ENCODE measurements around the gene DHFR2.
"Not testable (repeated sequence)": the region's sequence is repeated elsewhere in the genome, so short reads cannot be mapped to it uniquely, and the experiment has no call there.

DHFR2 gene

DNA sequence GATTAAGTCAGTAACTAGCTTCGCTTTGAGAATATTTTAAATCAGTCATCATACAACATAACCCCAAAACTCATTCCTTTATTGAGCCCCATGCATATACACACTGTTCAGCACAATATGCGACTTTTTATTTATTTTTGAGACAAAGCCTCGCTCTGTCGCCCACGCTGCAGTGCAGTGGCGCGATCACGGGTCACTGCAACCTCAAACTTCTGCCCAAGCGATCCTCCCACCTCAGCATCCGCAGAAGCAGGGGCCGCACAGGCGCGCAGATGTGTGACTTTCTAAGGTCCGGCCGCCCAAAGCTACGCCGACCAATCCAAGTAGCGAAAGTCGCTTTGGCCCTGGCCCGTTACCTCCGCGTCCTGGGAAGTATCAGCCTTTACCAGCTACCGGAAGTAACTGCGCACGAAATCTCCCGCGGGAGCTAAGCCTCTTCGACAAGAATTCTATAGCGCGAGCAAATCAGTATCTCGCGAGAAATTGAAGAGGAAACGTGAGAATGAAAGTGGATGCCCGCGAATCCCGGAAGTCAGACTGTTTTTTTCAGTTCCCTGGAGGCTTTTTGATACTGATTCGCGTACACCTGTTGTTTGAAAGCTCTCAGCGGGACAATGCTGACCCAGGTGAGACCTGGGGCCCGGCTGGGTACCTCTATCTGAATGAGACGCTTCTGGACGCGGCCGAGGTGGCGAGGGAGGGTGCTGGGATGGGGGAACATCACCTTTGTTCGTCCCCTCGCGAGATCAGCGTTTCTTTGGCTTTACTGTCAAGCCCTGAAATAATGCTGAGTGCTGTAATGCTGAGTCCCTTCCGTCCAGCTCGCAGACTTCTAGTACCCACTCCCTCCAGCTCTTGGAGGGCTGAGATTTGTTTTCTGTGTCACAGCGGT, at the start of gene DHFR2, which contains the start of gene NSUN3:
Gene DHFR2, minus strand, starts transcription at position 404 of the 892 bp plus-strand sequence. CDS start 1,405 bp downstream, outside the sequence.
Gene NSUN3, plus strand, starts transcription at position 549 of the 892 bp plus-strand sequence. Its CDS starts 66 bp downstream, at position 615.
- DNase-seq, result peak; percentile 89 to 93

DNA sequence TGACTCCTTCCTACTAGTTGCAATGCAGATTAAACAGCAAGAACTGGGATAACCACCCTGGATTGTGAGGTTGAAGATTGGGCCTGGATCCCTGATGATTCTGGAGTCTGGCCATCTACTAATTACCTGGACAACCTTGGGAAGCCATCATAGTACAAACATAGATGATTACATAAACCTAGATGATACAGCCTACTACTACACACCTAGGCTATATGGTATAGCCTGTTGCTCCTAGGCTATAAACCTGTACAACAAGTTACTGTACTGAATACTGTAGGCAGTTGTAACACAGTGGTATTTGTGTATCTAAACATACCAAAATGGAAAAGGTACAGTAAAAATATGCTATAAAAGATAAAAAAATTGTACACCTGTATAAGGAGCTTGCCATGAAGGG, 48.1 kb upstream of the DHFR2 start:
- DNase-seq, result no peak

DNA sequence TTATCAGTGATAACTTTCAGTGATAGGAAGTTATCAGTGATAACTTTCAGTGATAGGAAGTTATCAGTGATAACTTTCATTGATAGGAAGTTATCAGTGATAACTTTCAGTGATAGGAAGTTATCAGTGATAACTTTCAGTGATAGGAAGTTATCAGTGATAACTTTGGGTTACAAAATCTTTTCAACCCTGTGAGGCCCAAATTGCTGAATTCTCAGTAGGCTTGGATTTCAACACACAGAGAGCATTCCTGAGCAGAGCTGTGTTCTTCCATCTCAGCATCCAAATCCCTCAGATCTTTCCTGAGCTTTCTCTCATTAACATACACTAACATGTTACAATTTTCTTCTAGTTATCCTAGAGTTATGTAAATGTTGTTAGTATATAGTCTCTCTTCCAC, 47.5 kb upstream of the DHFR2 start:
- DNase-seq, result not testable (repeated sequence)

DNA sequence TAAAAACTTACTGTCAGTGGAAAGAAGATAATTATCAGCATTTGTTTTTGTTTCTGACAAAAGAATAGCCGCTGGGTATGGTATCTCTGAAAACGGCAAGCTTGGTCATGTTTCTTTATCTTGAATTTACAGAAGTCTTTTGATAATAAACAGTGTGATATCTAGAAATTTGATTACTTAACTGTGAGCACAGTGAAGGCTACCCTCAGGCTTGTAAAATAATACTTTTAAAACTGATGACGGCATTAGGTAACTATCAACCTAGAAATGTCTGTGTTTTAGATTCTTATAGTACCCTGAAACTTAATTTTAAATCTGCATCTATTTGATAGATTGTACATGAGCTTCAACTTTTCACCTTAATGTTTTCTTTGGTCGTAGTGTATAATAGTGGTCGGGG, 43.6 kb upstream of the DHFR2 start:
- DNase-seq, result no peak

DNA sequence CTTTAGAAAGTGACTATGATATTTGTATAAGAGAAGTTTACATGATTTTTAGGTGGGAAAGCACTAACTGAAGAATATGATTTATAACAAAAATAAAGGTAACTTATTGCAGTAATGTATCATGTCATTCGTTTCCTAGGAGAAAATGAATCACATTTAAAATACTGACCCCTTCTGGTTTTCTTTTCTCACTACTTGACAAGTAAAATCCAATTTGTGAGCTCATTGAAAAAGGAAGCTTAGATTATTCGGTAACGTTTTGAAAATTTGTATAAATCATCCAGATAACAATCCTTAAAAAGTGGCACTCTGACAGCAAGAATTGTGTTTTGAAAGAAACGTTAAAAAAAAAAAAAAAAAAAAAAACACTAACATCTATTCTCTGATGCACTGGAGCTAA, 39.1 kb upstream of the DHFR2 start:
- DNase-seq, result peak in 1 of 2 donors; percentile 14

DNA sequence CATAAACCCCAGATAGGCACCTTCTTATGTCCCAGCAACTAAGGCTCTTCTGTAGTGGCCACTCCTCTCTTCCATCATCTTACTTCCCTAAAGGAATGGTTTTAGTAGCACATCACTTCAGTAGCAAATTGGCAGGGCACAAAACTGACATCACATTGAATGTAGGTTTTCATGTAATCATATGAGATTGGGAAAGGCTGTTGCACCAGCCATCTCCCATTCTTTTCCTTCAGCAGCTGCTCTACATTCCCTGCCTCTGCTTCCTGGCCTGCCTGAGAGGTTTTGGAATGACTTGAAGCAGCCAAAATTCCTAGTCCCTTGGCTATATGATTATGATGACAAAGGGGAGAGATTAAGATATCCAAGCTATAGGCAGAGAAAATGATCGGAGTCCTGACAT, 36.6 kb upstream of the DHFR2 start:
- no peak for DNase-seq

DNA sequence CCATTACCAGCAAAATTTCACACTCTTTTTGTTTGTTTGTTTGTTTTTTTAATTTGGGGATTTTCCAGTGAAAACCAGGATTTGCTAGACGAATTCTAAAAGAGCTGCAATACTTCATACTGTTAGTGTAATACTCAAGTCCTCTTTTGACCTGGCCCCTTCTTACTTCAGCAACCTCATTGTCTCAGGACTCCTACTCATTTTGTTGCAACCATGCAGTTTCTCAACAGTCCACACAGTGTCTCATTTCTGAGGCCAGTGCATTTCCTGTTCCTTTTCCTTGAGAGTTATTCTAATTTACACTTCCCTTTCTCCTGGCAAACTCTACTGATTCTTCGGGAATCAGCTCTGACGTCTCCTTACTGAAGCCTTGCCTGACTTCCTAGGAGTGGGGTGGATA, 35.7 kb upstream of the DHFR2 start:
- no peak for DNase-seq

DNA sequence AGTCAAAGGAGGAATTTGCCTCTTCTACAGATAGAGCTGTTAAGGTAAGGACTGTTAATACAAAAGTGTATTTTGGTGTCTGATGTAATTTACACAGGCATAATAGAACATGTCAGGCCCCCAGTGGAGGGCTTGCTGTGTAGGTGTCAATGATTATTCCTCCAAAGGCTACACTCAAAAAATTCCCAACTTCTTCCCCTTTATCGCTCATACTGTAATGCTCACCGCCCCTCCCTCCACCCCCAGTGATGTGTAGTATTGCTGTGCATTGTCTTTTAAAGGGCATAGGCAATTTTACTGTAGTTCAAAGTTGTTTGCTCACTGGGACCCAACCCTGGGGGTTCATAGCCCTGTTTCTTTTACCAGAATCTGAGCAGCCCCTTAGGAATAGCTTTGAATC, 32.4 kb upstream of the DHFR2 start:
- DNase-seq, result no peak

DNA sequence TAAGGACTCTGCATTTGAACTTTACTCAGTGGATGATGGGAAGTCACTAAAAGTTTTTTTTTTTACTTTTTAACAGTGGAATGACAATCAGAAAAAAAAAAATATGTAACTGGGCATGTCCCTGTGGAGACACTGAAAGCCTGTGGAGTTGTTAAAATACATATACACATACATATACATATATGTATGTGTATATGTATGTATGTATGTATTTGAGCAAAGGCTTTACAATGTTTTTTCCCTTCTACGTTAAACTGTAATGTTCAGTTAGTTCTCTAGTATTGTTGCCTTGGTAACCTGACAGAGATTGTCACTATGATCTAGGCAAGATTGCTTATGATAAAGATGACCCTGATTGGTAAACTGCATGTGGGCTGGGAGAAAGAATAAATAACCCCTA, 30.4 kb upstream of the DHFR2 start:
- DNase-seq, result no peak

DNA sequence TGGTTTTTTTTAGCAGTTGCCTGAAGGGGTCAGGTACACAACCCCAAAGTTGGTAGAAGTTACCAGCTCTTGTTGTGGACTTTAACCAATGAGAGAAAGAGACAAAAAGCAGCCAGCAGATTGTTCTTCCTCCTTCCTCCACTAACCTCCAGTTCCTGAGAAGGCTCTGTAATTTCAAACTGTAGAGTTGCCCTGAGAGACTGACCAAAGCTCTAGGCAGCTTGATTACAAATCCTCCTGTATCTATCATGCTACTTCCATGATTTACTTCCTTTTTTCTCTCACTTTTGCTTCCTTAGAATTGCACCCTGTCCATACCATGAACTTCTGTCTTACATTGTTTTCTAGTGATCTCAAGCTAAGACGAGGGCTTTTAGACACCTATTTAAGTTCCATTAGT, 29.4 kb upstream of the DHFR2 start:
- DNase-seq, result no peak

DNA sequence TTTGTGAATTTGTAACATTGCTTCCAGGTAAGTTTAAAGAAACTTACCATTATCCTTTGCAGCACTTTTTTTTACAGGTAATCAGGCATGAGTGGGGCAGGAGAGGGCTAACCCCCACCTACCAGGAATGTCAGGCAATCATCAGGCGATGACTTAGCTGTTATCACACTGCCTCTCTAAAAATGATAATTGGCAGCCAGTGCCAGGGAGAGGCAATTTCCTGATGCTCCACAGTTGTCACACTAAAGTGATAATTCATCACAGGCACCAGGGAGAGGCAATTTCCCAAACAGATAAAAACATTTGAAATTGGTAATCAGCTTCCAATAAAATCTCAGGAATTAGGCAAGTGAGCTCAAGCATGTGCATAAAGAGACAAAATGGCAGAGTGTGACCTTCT, 26.4 kb upstream of the DHFR2 start:
- no peak for DNase-seq

DNA sequence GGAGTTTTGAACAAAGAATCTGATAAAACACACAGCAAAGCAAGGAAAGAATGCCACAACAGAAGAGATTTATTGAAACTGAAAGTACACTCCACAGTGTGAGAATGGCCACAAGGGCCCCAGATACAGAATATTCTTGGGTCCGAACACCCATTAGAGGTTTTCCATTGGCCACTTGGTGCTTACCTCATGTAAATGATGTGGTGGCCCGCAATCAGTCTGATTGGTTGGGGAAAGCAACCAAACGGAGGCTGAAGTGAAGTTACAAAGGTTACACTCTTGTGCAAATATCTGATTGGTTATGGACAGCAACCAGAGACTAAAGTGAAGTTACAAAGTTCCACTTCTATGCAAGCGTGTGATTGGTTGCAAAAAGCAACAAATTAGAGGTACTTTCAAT, 20.5 kb upstream of the DHFR2 start:
- DNase-seq, result no peak

DNA sequence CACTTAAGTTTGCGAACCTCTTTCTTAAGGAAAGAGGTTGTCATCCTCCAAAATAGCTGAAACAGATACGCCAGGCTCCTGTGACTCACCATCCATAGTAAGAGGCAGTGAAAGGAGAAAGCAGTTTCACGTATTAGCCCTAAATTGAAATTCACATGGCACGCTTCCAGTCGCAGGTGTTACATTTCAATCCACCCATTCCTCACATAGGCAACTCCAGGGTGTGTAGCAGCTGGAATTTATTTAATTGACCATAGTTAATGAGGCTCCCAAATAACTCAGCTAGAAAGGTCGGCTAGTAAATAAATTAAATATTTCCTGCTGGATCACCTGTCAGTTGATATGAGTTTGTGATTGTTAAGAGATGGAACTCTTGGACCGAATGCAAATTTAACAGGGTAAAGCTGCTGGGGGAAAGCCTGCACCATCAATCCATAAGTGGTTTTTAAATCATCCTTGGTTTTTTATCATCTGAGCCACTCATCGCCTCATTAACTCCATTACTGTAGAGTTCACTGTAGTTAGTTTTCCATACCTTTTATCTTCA, 19.7 kb upstream of the DHFR2 start:
- no peak for DNase-seq

DNA sequence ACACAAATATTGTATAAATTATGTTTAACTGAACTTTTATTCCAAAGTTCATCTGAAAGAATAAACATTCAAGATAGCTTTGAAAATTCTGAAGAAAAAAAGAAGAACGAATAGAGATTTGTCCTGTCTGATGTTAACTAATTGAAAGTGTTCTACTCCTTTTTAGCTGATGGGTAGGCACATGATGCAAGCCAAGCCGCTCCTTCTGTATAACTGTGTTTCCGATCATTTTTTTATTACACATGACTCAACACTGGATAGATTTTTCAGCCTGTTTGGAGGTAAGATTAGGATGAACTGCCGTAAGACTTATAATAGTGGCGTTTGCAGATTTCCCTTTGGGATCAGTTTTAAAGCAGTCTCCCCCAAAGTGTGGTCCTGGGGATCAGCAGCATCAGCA, 19.2 kb upstream of the DHFR2 start:
- no peak for DNase-seq

DNA sequence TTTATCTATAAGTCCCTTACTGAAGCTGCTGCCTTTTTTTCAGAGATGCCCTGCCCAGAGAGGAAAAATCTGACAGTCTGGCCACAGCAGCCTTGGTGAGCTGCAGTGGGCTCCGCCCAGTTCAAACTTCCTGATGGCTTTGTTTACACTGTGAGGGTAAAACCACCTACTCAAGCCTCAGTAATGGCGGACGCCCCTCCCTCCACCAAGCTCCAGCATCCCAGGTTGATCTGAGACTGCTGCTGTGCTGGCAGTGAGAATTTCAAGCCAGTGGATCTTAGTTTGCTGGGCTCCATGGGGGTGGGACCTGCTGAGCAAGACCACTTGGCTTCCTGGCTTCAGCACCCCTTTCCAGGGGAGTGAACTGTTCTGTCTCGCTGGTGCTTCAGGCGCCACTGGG, 17.8 kb upstream of the DHFR2 start:
- DNase-seq, result not testable (repeated sequence)

DNA sequence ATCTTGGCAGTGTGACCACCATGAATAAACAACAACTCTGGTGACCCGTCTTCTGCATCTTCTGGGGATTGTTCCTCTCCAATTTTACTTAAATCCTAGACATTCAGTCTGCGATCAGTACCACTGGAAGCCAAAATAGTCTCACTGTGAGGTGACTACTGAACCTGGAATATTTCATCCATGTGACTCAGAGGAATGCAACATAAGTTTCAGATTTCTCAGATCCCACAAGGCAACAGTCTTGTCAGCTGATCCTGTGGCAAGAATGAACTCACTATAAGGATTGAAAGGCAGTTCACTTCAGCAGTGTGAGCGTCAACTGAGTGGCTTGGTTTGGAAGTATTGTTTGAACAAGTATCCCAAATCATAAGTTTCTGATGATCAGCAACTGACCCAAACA, 13.3 kb upstream of the DHFR2 start:
- DNase-seq, result no peak

DNA sequence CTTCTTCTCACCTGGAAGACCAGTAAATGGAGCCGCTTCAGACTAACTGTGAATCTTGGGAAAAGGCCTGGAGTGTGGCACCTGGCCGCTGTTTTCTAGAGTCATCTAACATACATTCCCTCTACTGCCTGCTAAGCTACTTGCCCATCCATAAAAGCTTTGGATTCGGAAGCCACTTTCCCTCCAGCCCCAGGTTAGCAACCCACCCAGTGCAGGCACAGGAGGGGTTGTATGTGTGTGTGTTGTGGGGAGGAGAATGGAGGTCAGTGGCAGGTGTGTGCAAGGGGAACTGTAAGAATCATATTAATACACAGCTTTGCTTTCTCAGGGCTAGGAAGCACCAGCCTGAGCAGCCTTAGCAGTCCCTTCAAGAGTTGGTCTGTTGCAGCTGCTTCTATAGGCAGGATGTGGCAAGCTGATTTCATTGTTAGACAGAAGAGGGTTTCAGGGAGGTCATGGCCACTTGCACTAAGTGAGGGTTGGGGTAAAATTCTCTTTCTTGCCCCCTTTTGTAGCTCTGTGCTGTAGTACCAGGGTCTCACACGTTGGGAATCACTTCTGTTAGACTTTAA, 9.1 kb upstream of the DHFR2 start:
- DNase-seq, result no peak

DNA sequence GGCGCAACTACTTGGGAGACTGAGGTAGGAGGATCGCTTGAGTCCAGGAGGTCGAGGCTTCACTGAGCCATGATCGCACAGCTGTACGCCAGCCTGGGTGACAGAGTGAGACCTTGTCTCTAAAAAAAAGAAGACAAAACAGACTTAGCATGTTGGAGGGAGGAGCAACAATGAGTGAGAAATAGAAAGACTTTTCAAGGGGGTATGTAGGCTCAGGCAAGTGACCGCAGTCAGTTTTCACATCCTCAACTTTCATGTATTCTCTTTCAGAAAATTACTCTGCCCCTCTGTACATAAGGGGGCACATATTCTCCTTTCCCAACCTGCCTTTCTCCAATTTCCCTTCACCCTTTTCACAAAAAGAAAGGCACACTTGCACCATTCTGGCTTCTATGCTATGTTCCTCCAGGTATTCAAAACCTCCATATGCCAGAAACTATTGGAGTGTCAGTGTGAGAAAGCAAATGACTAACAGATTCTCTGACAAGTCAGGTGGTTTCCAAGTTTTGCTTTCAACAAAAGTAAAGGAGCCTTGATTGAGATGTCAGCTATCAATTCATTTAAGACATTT, 7.7 kb upstream of the DHFR2 start:
- DNase-seq, result no peak

DNA sequence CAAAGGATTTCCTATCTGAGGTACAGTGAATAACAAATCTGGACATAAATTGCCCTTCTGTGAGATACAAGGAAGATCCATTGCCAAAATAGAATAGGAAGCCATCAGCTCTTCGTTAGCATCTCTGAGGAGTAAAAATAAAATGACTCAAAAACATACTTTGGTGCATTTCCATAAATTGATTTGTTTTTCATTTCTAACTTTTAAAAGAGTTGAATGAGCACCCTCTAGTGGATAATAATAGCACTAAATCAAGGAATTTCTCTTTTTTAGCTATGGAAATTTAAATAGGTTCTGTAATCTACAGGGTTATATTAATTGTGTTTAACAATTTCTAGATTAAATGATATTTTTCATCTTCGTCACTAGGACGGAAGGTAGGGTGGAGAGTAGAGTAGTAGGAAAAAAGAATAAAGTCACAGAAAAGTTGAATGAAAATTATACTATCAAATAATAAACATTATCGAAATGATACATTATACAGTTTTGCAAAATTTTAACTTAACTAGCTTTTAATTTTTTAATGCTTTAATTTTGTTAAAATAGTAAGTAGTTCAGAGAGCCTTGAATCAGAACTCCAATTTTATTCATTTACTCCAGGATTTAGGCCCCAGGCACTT, 6.6 kb upstream of the DHFR2 start:
- DNase-seq, result peak in 1 of 2 donors; percentile 53

DNA sequence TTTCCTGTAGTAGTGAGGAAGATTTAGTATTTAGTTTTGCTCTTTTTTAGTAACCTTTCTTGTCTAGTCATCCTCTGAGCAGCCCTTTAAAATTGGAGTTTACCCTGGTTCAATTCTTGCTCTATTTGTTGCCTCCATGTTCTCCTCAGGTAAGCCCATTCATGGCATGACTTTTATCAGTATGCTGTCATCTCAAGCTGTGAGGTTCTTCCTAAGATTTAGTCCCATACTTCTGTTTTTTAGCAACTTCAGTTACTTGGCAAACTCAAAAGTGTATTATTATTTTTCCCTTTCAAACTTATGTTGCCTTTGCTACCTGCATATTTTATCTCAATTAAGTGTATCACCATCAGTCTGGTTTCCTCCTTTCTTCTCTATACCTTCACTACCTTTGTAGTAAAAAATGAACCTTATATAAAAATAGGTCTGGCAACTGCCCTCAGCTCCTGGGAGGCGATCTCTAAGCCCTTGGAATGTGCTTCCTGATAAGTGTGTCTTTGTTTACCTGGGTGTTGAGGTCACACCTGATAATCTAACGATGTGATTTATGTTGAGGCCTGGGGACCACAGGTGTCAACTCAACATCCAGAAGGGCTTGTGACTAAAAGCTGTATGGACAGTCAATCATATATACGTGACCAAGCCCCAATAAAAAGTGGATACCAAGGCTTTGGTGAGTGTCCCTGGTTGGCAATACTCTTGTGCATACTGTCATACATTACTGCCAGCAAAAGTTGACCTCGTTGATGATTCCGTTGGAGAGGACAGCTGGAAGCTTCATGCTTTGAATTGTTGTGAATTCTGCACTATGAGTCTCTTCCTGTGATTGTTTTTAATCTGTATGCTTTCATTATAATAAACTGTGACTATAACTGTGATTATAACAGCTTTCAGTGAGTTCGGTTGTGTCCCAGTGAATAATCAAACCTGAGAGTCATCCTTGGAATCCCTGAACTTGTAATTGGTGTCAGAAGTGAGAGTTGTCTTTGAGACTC, 4.1 kb upstream of the DHFR2 start:
- DNase-seq, result no peak

DNA sequence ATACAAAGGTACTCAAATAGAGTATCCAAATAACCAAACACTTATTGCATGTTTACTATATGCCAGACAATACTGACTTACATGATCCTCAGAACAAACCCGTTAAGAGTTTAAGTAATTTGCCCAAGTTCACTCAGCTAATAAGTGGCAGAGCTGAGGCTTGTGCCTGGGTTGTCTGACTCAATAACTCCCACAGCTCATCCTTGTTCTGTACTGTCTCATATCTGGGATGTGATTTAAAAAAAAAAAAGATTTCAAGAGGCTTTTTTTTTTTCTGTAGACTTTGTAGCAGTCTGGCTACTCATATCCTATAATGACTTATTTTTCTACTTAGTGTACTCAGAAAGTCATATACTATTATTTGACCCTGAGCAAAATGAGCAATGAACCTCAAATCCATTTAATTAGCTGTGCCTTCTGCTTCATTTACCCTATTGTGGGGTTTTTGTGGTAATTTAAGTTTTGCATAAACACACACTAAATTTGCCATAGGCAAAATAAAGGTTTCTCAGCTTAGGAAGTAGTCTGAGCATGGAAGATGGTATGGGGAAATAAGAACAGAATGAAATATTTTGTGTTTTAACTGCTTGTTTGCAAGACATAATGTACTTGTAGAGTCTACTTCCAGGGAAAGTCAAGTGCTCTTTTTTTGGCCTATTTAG, 3.2 kb upstream of the DHFR2 start:
- DNase-seq, result no peak

Measured in CD4-positive, alpha-beta T cell treated with Interleukin-4 for 1 hour (primary cell).